GM12865 (cell line): ENCODE results near the gene ACOT13.
A peak's percentile ranks its signal among the peaks of the same experiment; 100 is the strongest.
"Not testable (repeated sequence)": the region's sequence is repeated elsewhere in the genome, so short reads cannot be mapped to it uniquely, and the experiment has no call there.

Experiments
- DNase-seq: peaks from one replicate; pipeline ENCODE4 v3.0.0; 2010; ENCODE audit warnings: low read depth
- H3K4me3 ChIP-seq: 2 replicates; pipeline ENCODE4 v1.5.1; 2011; ENCODE audit warnings: mild to moderate bottlenecking, low read depth, low read length, control low read depth
- CTCF ChIP-seq: IDR thresholded peaks from 2 replicates; pipeline ENCODE4 v1.5.1; 2011; ENCODE audit warnings: low read length, control low read depth, low read depth, inconsistent platforms; ENCODE audit not compliant: insufficient read depth; ENCODE audit errors: missing control alignments

ACOT13 gene

GRCh38 chr6:24662236-24662635 lies 4.6 kb upstream of the ACOT13 start:
- no peak for DNase-seq
- H3K4me3 ChIP-seq, result no peak overlapping the region
- no peak for TF ChIP-seq CTCF

- H3K4me3 ChIP-seq, result no peak overlapping the region
- TF ChIP-seq CTCF, result no peak
- no peak for DNase-seq
Observed at GRCh38 chr6:24663189-24663588, 3.7 kb upstream of the ACOT13 start.

GRCh38 chr6:24664046-24664987 lies 2.6 kb upstream of the ACOT13 start:
- no peak overlapping the region for H3K4me3 ChIP-seq
- no peak for TF ChIP-seq CTCF
- DNase-seq, result no peak

GRCh38 chr6:24666097-24666640 lies 708 bp upstream of the ACOT13 start:
- peak overlapping the region; percentile 100 for H3K4me3 ChIP-seq
- TF ChIP-seq CTCF, result no peak
- peak; percentile 53 for DNase-seq

- peak; percentile 31 for DNase-seq
- peak overlapping the region; percentile 100 for H3K4me3 ChIP-seq
- no peak for TF ChIP-seq CTCF
Observed at GRCh38 chr6:24667378-24667803, 514 bp downstream of the ACOT13 start.

- peak overlapping the region; percentile 100 for H3K4me3 ChIP-seq
- DNase-seq, result not testable (repeated sequence)
Observed at GRCh38 chr6:24668066-24668996, 1.5 kb downstream of the ACOT13 start.

- no peak for DNase-seq
- H3K4me3 ChIP-seq, result no peak overlapping the region
- no peak for TF ChIP-seq CTCF
Observed at GRCh38 chr6:24668997-24669361, 2.1 kb downstream of the ACOT13 start.

GRCh38 chr6:24670492-24670891 lies 3.6 kb downstream of the ACOT13 start:
- not testable (repeated sequence) for DNase-seq, H3K4me3 ChIP-seq

- not testable (repeated sequence) for H3K4me3 ChIP-seq, DNase-seq
Observed at GRCh38 chr6:24671077-24671476, 4.2 kb downstream of the ACOT13 start.
